ENCODE measurements around the gene SPRYD3. TPM values are rescaled to one million over a fixed set of nuclear protein-coding genes. Genes with fewer than 3 reads are reported as not detected.
A peak's percentile ranks its signal among the peaks of the same experiment; 100 is the strongest.

SPRYD3 gene
- total RNA-seq, 1 donor from 2014 or later = 13.9 TPM

- no peak for TF ChIP-seq CTCF (IDR thresholded peaks at IDR 0.05; ENCODE audit: partially characterized antibody, unreplicated experiment)
- no peak for DNase-seq
- Mint-ChIP-seq H3K27ac (ENCODE audit: unreplicated experiment) (peak overlapping the region; percentile 71), H3K27me3 (ENCODE audit: unreplicated experiment) (peaks cover 12% of the 10 kb centered on the region), H3K4me1 (ENCODE audit: low read depth, unreplicated experiment) (peaks cover 3% of the 10 kb centered on the region), H3K36me3 (ENCODE audit: unreplicated experiment) (peaks cover 3% of the 10 kb centered on the region), H3K9me3 (ENCODE audit: unreplicated experiment) (peaks cover 3% of the 10 kb centered on the region), H3K4me3 (ENCODE audit: unreplicated experiment) (no peak overlapping the region)
Measured at GRCh38 chr12:53122961-53123468, 43.8 kb upstream of the SPRYD3 start.

GRCh38 chr12:53120685-53121525, 41.7 kb upstream of the SPRYD3 start:
- peaks cover 3% of the 10 kb centered on the region for H3K36me3 Mint-ChIP-seq (ENCODE audit: unreplicated experiment)
- peaks cover 3% of the 10 kb centered on the region for H3K9me3 Mint-ChIP-seq (ENCODE audit: unreplicated experiment)
- peaks cover 3% of the 10 kb centered on the region for H3K4me1 Mint-ChIP-seq (ENCODE audit: low read depth, unreplicated experiment)
- H3K27ac Mint-ChIP-seq (ENCODE audit: unreplicated experiment) = no peak overlapping the region
- H3K4me3 Mint-ChIP-seq (ENCODE audit: unreplicated experiment) = no peak overlapping the region
- DNase-seq = no peak
- no peak for TF ChIP-seq CTCF (IDR thresholded peaks at IDR 0.05; ENCODE audit: partially characterized antibody, unreplicated experiment)
- H3K27me3 Mint-ChIP-seq (ENCODE audit: unreplicated experiment) = peaks cover 12% of the 10 kb centered on the region

- Mint-ChIP-seq H3K4me1 (ENCODE audit: low read depth, unreplicated experiment) (peaks cover 3% of the 10 kb centered on the region), H3K4me3 (ENCODE audit: unreplicated experiment) (no peak overlapping the region), H3K27me3 (ENCODE audit: unreplicated experiment) (peaks cover 12% of the 10 kb centered on the region), H3K27ac (ENCODE audit: unreplicated experiment) (no peak overlapping the region), H3K9me3 (ENCODE audit: unreplicated experiment) (peaks cover 2% of the 10 kb centered on the region), H3K36me3 (ENCODE audit: unreplicated experiment) (peaks cover under 1% of the 10 kb centered on the region)
- TF ChIP-seq CTCF (IDR thresholded peaks at IDR 0.05; ENCODE audit: partially characterized antibody, unreplicated experiment) = no peak
- DNase-seq = no peak
Measured at GRCh38 chr12:53118751-53119300, 39.6 kb upstream of the SPRYD3 start.

- Mint-ChIP-seq H3K4me1 (ENCODE audit: low read depth, unreplicated experiment) (no peaks in the 10 kb centered on the region), H3K27me3 (ENCODE audit: unreplicated experiment) (peaks cover 11% of the 10 kb centered on the region), H3K9me3 (ENCODE audit: unreplicated experiment) (no peaks in the 10 kb centered on the region), H3K27ac (ENCODE audit: unreplicated experiment) (no peak overlapping the region), H3K36me3 (ENCODE audit: unreplicated experiment) (no peaks in the 10 kb centered on the region), H3K4me3 (ENCODE audit: unreplicated experiment) (no peak overlapping the region)
- no peak for DNase-seq
- TF ChIP-seq CTCF (IDR thresholded peaks at IDR 0.05; ENCODE audit: partially characterized antibody, unreplicated experiment) = no peak
Measured at GRCh38 chr12:53115891-53116648, 36.9 kb upstream of the SPRYD3 start.

Measured in glutamatergic neuron (in vitro differentiated cells).